ELF-1 (cell line): ENCODE data around the gene TNS1.
"Not testable (repeated sequence)": the region's sequence is repeated elsewhere in the genome, so short reads cannot be mapped to it uniquely, and the experiment has no call there.

Experiments
- DNase-seq: peaks from one replicate; pipeline ENCODE4 v3.0.0-alpha.2; 2016; ENCODE audit warnings: low read depth, low spot score

The TNS1 gene

GRCh38 chr2:217817466-217818292 lies 185.1 kb downstream of the TNS1 start:
- no peak for DNase-seq

GRCh38 chr2:217816396-217816869 lies 186.4 kb downstream of the TNS1 start:
- DNase-seq, result peak; percentile 63

GRCh38 chr2:217813828-217814227 lies 189.0 kb downstream of the TNS1 start:
- DNase-seq, result no peak

- no peak for DNase-seq
Measured at GRCh38 chr2:217812170-217812569, 190.6 kb downstream of the TNS1 start.

- DNase-seq, result no peak
Measured at GRCh38 chr2:217810260-217810659, 192.5 kb downstream of the TNS1 start.

GRCh38 chr2:217809736-217810135 lies 193.1 kb downstream of the TNS1 start:
- no peak for DNase-seq

- DNase-seq, result not testable (repeated sequence)
Measured at GRCh38 chr2:217808967-217809366, 193.8 kb downstream of the TNS1 start.

- DNase-seq, result no peak
Measured at GRCh38 chr2:217808326-217808725, 194.5 kb downstream of the TNS1 start.

GRCh38 chr2:217807753-217808152 lies 195.0 kb downstream of the TNS1 start:
- DNase-seq, result no peak

GRCh38 chr2:217807025-217807424 lies 195.8 kb downstream of the TNS1 start:
- no peak for DNase-seq

GRCh38 chr2:217806482-217806765 lies 196.4 kb downstream of the TNS1 start:
- DNase-seq, result no peak

GRCh38 chr2:217805668-217806481 lies 196.9 kb downstream of the TNS1 start:
- no peak for DNase-seq

- no peak for DNase-seq
Measured at GRCh38 chr2:217804791-217805667, 197.8 kb downstream of the TNS1 start.

- DNase-seq, result peak; percentile 41
Measured at GRCh38 chr2:217804338-217804737, 198.5 kb downstream of the TNS1 start.

- no peak for DNase-seq
Measured at GRCh38 chr2:217803653-217803960, 199.2 kb downstream of the TNS1 start.

- no peak for DNase-seq
Measured at GRCh38 chr2:217802876-217803652, 199.7 kb downstream of the TNS1 start.

GRCh38 chr2:217802266-217802665 lies 200.5 kb downstream of the TNS1 start:
- no peak for DNase-seq

- no peak for DNase-seq
Measured at GRCh38 chr2:217801711-217802110, 201.1 kb downstream of the TNS1 start.

GRCh38 chr2:217801115-217801531 lies 201.7 kb downstream of the TNS1 start:
- DNase-seq, result no peak

- no peak for DNase-seq
Measured at GRCh38 chr2:217800433-217801114, 202.2 kb downstream of the TNS1 start.
